ENCODE data around the gene LKAAEAR1.
A peak's percentile ranks its signal among the peaks of the same experiment; 100 is the strongest.

GRCh38 chr20:64053841-64054661 lies 30.1 kb downstream of the LKAAEAR1 start:
- TF ChIP-seq TAF1 (IDR thresholded peaks at IDR 0.05; ENCODE audit: borderline replicate concordance, insufficient read depth, low read length): no peak
- peak; percentile 63 for TF ChIP-seq POLR2AphosphoS5 (IDR thresholded peaks at IDR 0.05; ENCODE audit: low read depth, low read length)
- TF ChIP-seq REST (IDR thresholded peaks at IDR 0.05; ENCODE audit: insufficient read depth in 1 of 2, low read depth in 2 of 2, low read length in 2 of 2): 0 out of 4 replicates have a peak, but pooled peaks of 1 of the 2 experiments have one; percentile 29
- TF ChIP-seq SIN3A (IDR thresholded peaks at IDR 0.05; ENCODE audit: borderline replicate concordance, insufficient read depth, low read length): no peak
- peak; percentile 37 for TF ChIP-seq FOXP2 (optimal IDR thresholded peaks at IDR 0.05; ENCODE audit: borderline replicate concordance, extremely low read depth, extremely low read length, insufficient read depth)

All from PFSK-1 (cell line).